K562 (cell line): ENCODE results near the gene CNIH3. TPM values are rescaled to one million over a fixed set of nuclear protein-coding genes. Genes with fewer than 3 reads are reported as not detected.

ENCODE experiments used
- ATAC-seq: fragments of 200-7000 bp; cut with Tn5 transposase; 3 replicates; pipeline ENCODE4 v1.9.1; 2020; ENCODE audit warnings: moderate library complexity
- BruUV-seq: library from RNA; stranded (reverse); fragments of 400-500 nt; replicated peaks from 2 replicates; lab custom pipeline; 2021; lab: Mats Ljungman, UMichigan
- CTCF ChIA-PET: fragments of 300-600 bp; formaldehyde crosslinking; extraction: SDS; loops from one replicate; lab custom pipeline; 2021; ENCODE audit warnings: low intra/inter-chr PET ratio; lab: Yijun Ruan, JAX
- POLR2A ChIA-PET: fragments of 300-600, 350-650 bp; sonication (Branson Sonifier 250); formaldehyde crosslinking; extraction: SDS; loops from one replicate; lab custom pipeline; 2021; ENCODE audit warnings: antibody characterized with exemption, inconsistent platforms; lab: Yijun Ruan, JAX
- DNase-seq, 4 experiments: peaks; one replicate each; pipeline versions ENCODE4 v3.0.0 to v3.0.0-alpha.2; 2011 to 2018; ENCODE audit warnings: low spot score in 3 of 4, mixed read lengths in 3 of 4; ENCODE audit errors: extremely low read depth in 1 of 4
- FAIRE-seq: peaks from 2 replicates; lab custom pipeline; 2011; peaks lifted over from hg19 to GRCh38; lab: Jason Lieb, UNC
- H2AFZ ChIP-seq: 2 replicates; pipeline ENCODE4 v1.6.0; 2011; ENCODE audit warnings: low read depth, low read length, control low read depth, inconsistent platforms
- H3K27ac ChIP-seq: fragments of 200-600 bp; 3 replicates; pipeline ENCODE4 v1.8.0; 2011; ENCODE audit warnings: low read depth, mild to moderate bottlenecking, control low read depth, inconsistent platforms, low read length, moderate library complexity, mixed read lengths; ENCODE audit errors: extremely low read depth
- H3K27me3 ChIP-seq, 2 experiments: fragments of 300-600 bp in 1 of 2; 2 replicates in 1 of 2; 3 replicates in 1 of 2; pipeline versions ENCODE4 v1.6.0 to v1.8.0; 2011; ENCODE audit warnings: inconsistent platforms in 2 of 2, low read length in 2 of 2, mild to moderate bottlenecking in 1 of 2, mixed read lengths in 1 of 2, moderate library complexity in 1 of 2; ENCODE audit not compliant: control insufficient read depth in 2 of 2, insufficient read depth in 2 of 2
- H3K36me3 ChIP-seq: fragments of 300-600 bp; 3 replicates; pipeline ENCODE4 v1.8.0; 2011; ENCODE audit warnings: mild to moderate bottlenecking, low read length, inconsistent platforms; ENCODE audit not compliant: control insufficient read depth, insufficient read depth
- H3K4me1 ChIP-seq, 2 experiments: fragments of 200-600 bp in 1 of 2; replicated peaks in 1 of 2; 2 replicates in 1 of 2; 3 replicates in 1 of 2; pipeline versions ENCODE4 v1.5.1 to v1.8.0; 2011; ENCODE audit warnings: inconsistent platforms in 2 of 2, low read length in 2 of 2, mild to moderate bottlenecking in 1 of 2, mixed read lengths in 1 of 2, moderate library complexity in 1 of 2; ENCODE audit not compliant: control insufficient read depth in 2 of 2, insufficient read depth in 2 of 2
- H3K4me2 ChIP-seq: 2 replicates; pipeline ENCODE4 v1.6.1; 2011; ENCODE audit warnings: low read length, control low read depth, inconsistent platforms, mixed read lengths; ENCODE audit not compliant: insufficient read depth
- H3K4me3 ChIP-seq: fragments of 200-600 bp; sonication (generic), shearing (Covaris generic); 2 replicates; pipeline ENCODE4 v1.5.1; 2016; ENCODE audit warnings: control low read depth, inconsistent platforms
- H3K79me2 ChIP-seq: fragments of 200-600 bp; 3 replicates; pipeline ENCODE4 v1.8.0; 2011; ENCODE audit warnings: low read length, inconsistent platforms; ENCODE audit not compliant: control insufficient read depth, insufficient read depth
- H3K9ac ChIP-seq, 2 experiments: 2 replicates each; pipeline versions ENCODE4 v1.6.0 to v1.6.1; 2011; ENCODE audit warnings: low read depth in 2 of 2, low read length in 2 of 2, control low read depth in 1 of 2, inconsistent platforms in 1 of 2, mild to moderate bottlenecking in 1 of 2, mixed read lengths in 1 of 2; ENCODE audit not compliant: insufficient read depth in 1 of 2
- H3K9me1 ChIP-seq: one replicate; pipeline ENCODE4 v1.6.0; 2011; ENCODE audit warnings: inconsistent platforms, mild to moderate bottlenecking, low read length, moderate library complexity; ENCODE audit not compliant: control insufficient read depth, insufficient read depth
- H3K9me3 ChIP-seq: replicated peaks from 2 replicates; pipeline ENCODE4 v1.5.1; 2011; ENCODE audit warnings: low read depth, low read length, inconsistent platforms; ENCODE audit not compliant: control insufficient read depth, insufficient read depth
- H4K20me1 ChIP-seq: replicated peaks from 2 replicates; pipeline ENCODE4 v1.6.1; 2011; ENCODE audit warnings: low read length, inconsistent platforms, mixed read lengths; ENCODE audit not compliant: control insufficient read depth, insufficient read depth
- ATF1 ChIP-seq, 2 experiments: fragments of 450-650 bp in 1 of 2; IDR thresholded peaks; 2 replicates each; pipeline ENCODE4 v1.6.1; 2016; ENCODE audit warnings: missing compliant biosample characterization in 1 of 2, missing genetic modification characterization in 1 of 2
- FIP1L1 ChIP-seq: fragments of 200-400 bp; formaldehyde crosslinking; IDR thresholded peaks from 2 replicates; pipeline ENCODE4 v1.6.1; 2018; ENCODE audit warnings: mild to moderate bottlenecking, low read depth, low read length; ENCODE audit not compliant: poor library complexity, severe bottlenecking
- NCOA1 ChIP-seq: fragments of 450-650 bp; IDR thresholded peaks from 2 replicates; pipeline ENCODE4 v1.6.1; 2016; ENCODE audit warnings: low read depth
- PTTG1 ChIP-seq: fragments of 450-650 bp; IDR thresholded peaks from 2 replicates; pipeline ENCODE4 v1.6.1; 2016; ENCODE audit warnings: low read depth, mild to moderate bottlenecking, missing genetic modification characterization, missing compliant biosample characterization
- SAFB ChIP-seq: fragments of 200-400 bp; formaldehyde crosslinking; IDR thresholded peaks from 2 replicates; pipeline ENCODE4 v1.6.1; 2017; ENCODE audit warnings: low read depth, low read length, borderline replicate concordance
- SIN3B ChIP-seq: fragments of 450-650 bp; IDR thresholded peaks from 2 replicates; pipeline ENCODE4 v1.6.1; 2017; ENCODE audit warnings: low read depth, mild to moderate bottlenecking, moderate library complexity
- ZBTB7A ChIP-seq: IDR thresholded peaks from 2 replicates; pipeline ENCODE4 v1.6.1; 2011; ENCODE audit warnings: low read depth, mild to moderate bottlenecking, low read length, moderate library complexity, borderline replicate concordance; ENCODE audit not compliant: control insufficient read depth
- ZNF263 ChIP-seq: sonication (generic); formaldehyde crosslinking; IDR thresholded peaks from 2 replicates; pipeline ENCODE4 v1.8.0; 2022; ENCODE audit warnings: mild to moderate bottlenecking, missing genetic modification reagents, borderline replicate concordance
- ZNF445 ChIP-seq: fragments of 250-450 bp; sonication (Bioruptor Pico); IDR thresholded peaks from 2 replicates; pipeline ENCODE4 v1.4.0; 2020; ENCODE audit warnings: low read depth, mild to moderate bottlenecking, moderate library complexity
- ZSCAN29 ChIP-seq: fragments of 450-650 bp; IDR thresholded peaks from 2 replicates; pipeline ENCODE4 v1.6.1; 2017
- WGBS: fragments of 100-300 bp; shearing (Covaris generic); methylation state at CpG from one replicate; pipeline ENCODE4 v1.1.6; 2016; ENCODE audit warnings: low coverage, mixed read lengths; ENCODE audit not compliant: insufficient coverage; ENCODE audit errors: missing lambda C conversion rate; 5-methylcytosine and 5-hydroxymethylcytosine counted together
- in situ Hi-C: fragments of 300-500 bp; cut with MboI; formaldehyde crosslinking; loops from 4 replicates; pipeline ENCODE4 v1.15.0; 2018; ENCODE audit warnings: inconsistent platforms, mixed read lengths
- intact Hi-C: fragments of 100-400 bp; cut with micrococcal nuclease; formaldehyde crosslinking; loops from 2 replicates; pipeline ENCODE4 v1.14.2; 2022
- polyA plus RNA-seq, 8 experiments: library from polyadenylated mRNA; depleted of rRNA in 4 of 8; stranded (reverse) in 5 of 8; unstranded in 3 of 8; fragments of >200 nt; fragmentation: Nextera tagmentation in 2 of 8; fragmentation: Illumina TruSeq in 1 of 8; extraction: Ambion mirVana in 2 of 8; extraction: Trizol in 1 of 8; gene quantifications; 2 replicates each; pipeline versions ENCODE4 v1.2.1 to v1.2.3, GENCODE V29; 2011 to 2014; ENCODE audit warnings: inconsistent platforms in 1 of 8, missing spikeins in 1 of 8
- total RNA-seq, 7 experiments: library from RNA; depleted of rRNA in 6 of 7; stranded (reverse); fragments of >200 nt in 6 of 7; fragmentation: Illumina TruSeq in 2 of 7; extraction: Trizol in 2 of 7; gene quantifications; 2 replicates each; pipeline versions ENCODE4 v1.2.1 to v1.2.3, GENCODE V29; 2011 to 2021; ENCODE audit warnings: low replicate concordance in 1 of 7
- TF ChIP-seq, protein P1 (sequence below): fragments of 450-650 bp; conservative IDR thresholded peaks from 2 replicates; pipeline ENCODE4 v1.6.1; 2016; ENCODE audit warnings: missing genetic modification characterization, low read depth, mild to moderate bottlenecking, missing compliant biosample characterization, moderate library complexity

CNIH3 gene
- total and polyA plus RNA-seq, 9 of the 15 experiments (the other 6 are each of a cell fraction or from before 2014, with no cell fraction given) = 0.14 to 1.8 (median 0.79) TPM

DNA sequence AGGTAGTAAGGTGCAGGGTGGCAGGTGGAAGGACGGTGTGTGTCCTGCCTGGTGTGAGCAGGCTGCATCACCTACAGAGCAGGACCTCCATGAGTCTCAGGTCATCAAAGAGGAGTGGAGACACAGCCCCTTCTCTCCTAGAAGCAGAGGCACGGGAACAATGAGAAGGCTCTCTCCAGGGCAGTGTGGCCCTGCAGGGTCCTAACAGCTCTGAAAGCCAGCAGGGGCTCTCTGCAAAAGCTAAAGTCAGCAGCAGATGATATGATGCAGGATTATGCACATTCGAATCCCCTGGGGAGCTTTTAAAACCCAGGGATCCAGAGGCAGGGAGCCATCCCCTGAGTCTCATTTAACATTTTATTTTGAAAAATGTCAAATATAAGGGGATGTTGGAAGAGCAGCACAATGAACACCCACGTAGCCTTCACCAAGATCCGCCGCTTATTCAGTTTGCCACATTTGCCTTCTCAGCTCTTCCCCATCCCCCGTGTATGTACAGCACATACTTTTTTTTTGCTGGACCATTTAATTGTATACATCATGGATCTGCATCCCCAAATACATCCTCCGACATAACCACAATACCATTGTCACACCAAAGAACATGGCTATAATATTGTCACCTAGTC, 88.1 kb downstream of the CNIH3 start (continued):
- TF ChIP-seq SIN3B = no peak
- TF ChIP-seq ZNF263 (CRISPR knock-in tag) = no peak
- TF ChIP-seq NCOA1 = no peak
- TF ChIP-seq, all 486 proteins: peak for 0

DNA sequence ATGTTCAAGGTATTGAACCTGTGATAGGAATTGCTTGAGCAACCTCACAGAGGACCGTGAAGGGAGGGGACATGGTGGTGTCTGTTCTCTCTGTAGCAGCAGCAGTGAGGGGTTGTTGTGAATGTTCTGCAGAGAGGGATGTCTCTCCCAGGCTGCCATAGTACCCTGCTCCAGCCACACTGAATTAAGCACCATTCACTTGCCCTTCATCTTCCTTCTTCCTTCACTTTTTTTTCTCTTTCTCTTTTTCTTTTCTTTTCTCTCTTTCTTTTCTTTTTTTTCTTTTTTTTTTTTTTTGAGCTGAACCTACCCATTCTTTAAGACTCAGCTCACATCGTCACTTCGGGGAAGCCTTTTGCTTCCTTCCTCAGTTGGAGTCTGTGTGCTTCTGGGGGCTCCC, 89.5 kb downstream of the CNIH3 start:
- 2% methylated on average over 3 of the region's 3 CpGs for WGBS
- ChIA-PET POLR2A (no interaction called here), CTCF (no interaction called here)
- no TSS peak for BruUV-seq
- Histone ChIP-seq H3K9me3 (no peaks in the 10 kb centered on the region), H3K27me3 (peaks cover 12 to 36% of the 10 kb centered on the region in 2 experiments), H3K9me1 (no peaks in the 10 kb centered on the region), H2AFZ (no peak overlapping the region), H3K9ac (no peak overlapping the region), H3K27ac (no peak overlapping the region), H3K36me3 (no peaks in the 10 kb centered on the region), H4K20me1 (no peaks in the 10 kb centered on the region), H3K4me3 (no peak overlapping the region), H3K4me1 (no peaks in the 10 kb centered on the region), H3K79me2 (no peaks in the 10 kb centered on the region), H3K4me2 (no peak overlapping the region)
- intact Hi-C loops = no loop called here
- TF ChIP-seq ATF1 (CRISPR knock-in tag; IDR thresholded peaks at IDR 0.05) (no peak), ATF1 (tag; IDR thresholded peaks at IDR 0.05) (no peak), SAFB (no peak), ZNF445 (CRISPR knock-in tag) (no peak), ZBTB7A (no peak), PTTG1 (tag) (no peak), ZSCAN29 (no peak), FIP1L1 (no peak)
- TF ChIP-seq, protein P1, sequence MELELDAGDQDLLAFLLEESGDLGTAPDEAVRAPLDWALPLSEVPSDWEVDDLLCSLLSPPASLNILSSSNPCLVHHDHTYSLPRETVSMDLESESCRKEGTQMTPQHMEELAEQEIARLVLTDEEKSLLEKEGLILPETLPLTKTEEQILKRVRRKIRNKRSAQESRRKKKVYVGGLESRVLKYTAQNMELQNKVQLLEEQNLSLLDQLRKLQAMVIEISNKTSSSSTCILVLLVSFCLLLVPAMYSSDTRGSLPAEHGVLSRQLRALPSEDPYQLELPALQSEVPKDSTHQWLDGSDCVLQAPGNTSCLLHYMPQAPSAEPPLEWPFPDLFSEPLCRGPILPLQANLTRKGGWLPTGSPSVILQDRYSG (tag) = no peak
- ATAC-seq = no peak
- DNase-seq = no peak
- in situ Hi-C loops = no loop called here
- no peak for FAIRE-seq
